HCT116 (cell line): ENCODE measurements around the gene RIMBP2.

Source experiments
- CBX3 ChIP-seq: IDR thresholded peaks from 2 replicates; pipeline ENCODE4 v1.6.1; 2012; ENCODE audit warnings: low read depth
- CEBPB ChIP-seq: IDR thresholded peaks from 2 replicates; pipeline ENCODE4 v1.6.1; 2012; ENCODE audit warnings: low read depth
- CTCF ChIP-seq, 3 experiments: fragments of 200-600 bp in 1 of 3; sonication (generic) in 1 of 3; IDR thresholded peaks in 2 of 3; conservative IDR thresholded peaks in 1 of 3; 2 replicates each; pipeline ENCODE4 v1.5.1; 2012 to 2017; ENCODE audit warnings: low read depth in 2 of 3, low read length in 2 of 3, antibody characterized with exemption in 1 of 3, borderline replicate concordance in 1 of 3, control low read depth in 1 of 3, mild to moderate bottlenecking in 1 of 3, mixed read lengths in 1 of 3, mixed run types in 1 of 3, moderate library complexity in 1 of 3; ENCODE audit not compliant: insufficient read depth in 1 of 3
- EGR1 ChIP-seq: IDR thresholded peaks from 2 replicates; pipeline ENCODE4 v1.6.1; 2012; ENCODE audit warnings: low read depth
- EZH2 ChIP-seq: fragments of 200-600 bp; sonication (generic); IDR thresholded peaks from 2 replicates; pipeline ENCODE4 v1.6.1; 2017; ENCODE audit warnings: antibody characterized with exemption, mixed run types
- EZH2phosphoT487 ChIP-seq: fragments of 200-600 bp; IDR thresholded peaks from 2 replicates; pipeline ENCODE4 v1.6.1; 2018; ENCODE audit warnings: antibody characterized with exemption, borderline replicate concordance
- POLR2A ChIP-seq: IDR thresholded peaks from 2 replicates; pipeline ENCODE4 v1.7.0; 2011; ENCODE audit warnings: borderline replicate concordance; ENCODE audit not compliant: insufficient read depth, insufficient read length; ENCODE audit errors: extremely low read depth
- POLR2AphosphoS5 ChIP-seq: IDR thresholded peaks from 2 replicates; pipeline ENCODE4 v1.6.1; 2011; ENCODE audit warnings: mild to moderate bottlenecking, low read depth, low read length, moderate library complexity
- RAD21 ChIP-seq: IDR thresholded peaks from 2 replicates; pipeline ENCODE4 v1.6.1; 2012; ENCODE audit warnings: low read depth, mild to moderate bottlenecking
- TCF7L2 ChIP-seq: IDR thresholded peaks from 2 replicates; pipeline ENCODE4 v1.7.0; 2011; ENCODE audit warnings: borderline replicate concordance, inconsistent platforms; ENCODE audit not compliant: insufficient read depth, insufficient read length; ENCODE audit errors: extremely low read depth
- YY1 ChIP-seq: IDR thresholded peaks from 2 replicates; pipeline ENCODE4 v1.6.1; 2011; ENCODE audit warnings: low read length, low read depth, moderate library complexity, mild to moderate bottlenecking; ENCODE audit not compliant: insufficient replicate concordance; ENCODE audit errors: extremely low read depth
- TF ChIP-seq, protein P1 (sequence below): IDR thresholded peaks from 2 replicates; pipeline ENCODE4 v1.6.1; 2012
- TF ChIP-seq, protein P2 (sequence below): IDR thresholded peaks from 2 replicates; pipeline ENCODE4 v1.6.1; 2012

GRCh38 chr12:130593056-130593455 lies 123.0 kb downstream of the RIMBP2 start:
- TF ChIP-seq CTCF (IDR thresholded peaks at IDR 0.05 in 2 of 3, conservative IDR thresholded peaks at IDR 0.05 in 1 of 3; ENCODE audit: borderline replicate concordance in 1 of 3, insufficient read depth in 1 of 3, low read depth in 2 of 3, low read length in 2 of 3) (no peak), CBX3 (no peak), POLR2A (no peak), CEBPB (no peak), YY1 (no peak), POLR2AphosphoS5 (no peak), TCF7L2 (no peak), EZH2 (no peak), EZH2phosphoT487 (no peak), RAD21 (no peak), EGR1 (no peak)
- TF ChIP-seq, protein P1, sequence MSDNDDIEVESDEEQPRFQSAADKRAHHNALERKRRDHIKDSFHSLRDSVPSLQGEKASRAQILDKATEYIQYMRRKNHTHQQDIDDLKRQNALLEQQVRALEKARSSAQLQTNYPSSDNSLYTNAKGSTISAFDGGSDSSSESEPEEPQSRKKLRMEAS = no peak
- TF ChIP-seq, protein P2, sequence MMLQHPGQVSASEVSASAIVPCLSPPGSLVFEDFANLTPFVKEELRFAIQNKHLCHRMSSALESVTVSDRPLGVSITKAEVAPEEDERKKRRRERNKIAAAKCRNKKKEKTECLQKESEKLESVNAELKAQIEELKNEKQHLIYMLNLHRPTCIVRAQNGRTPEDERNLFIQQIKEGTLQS = no peak
